ENCODE results near the gene MOB4.

DNA sequence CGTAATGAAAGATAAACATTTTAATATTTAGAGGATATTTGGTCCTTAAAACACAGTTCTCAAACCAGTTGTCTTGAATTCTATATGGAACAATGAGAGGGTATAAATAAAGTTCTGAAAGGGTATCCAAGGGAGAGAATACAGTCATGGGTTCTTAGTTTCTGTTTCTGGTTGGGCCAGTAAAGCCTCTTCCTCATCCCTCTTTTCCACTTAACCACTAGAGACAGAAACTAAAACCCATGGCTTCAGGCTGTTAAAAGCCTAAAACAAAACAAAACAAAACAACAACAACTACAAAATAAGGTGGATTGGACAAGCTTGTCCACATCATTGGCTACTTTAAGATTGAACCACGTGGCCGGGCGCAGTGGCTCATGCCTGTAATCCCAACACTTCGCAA lies 43.7 kb upstream of the MOB4 start:
- TF ChIP-seq POLR2A (IDR thresholded peaks at IDR 0.05; ENCODE audit: low read depth, low read length) (no peak), RCOR1 (conservative IDR thresholded peaks at IDR 0.05; ENCODE audit: low read depth, low read length) (no peak), CHD2 (IDR thresholded peaks at IDR 0.05; ENCODE audit: borderline replicate concordance, low read depth, low read length) (no peak), TARDBP (IDR thresholded peaks at IDR 0.05; ENCODE audit: borderline replicate concordance) (no peak), ZNF24 (IDR thresholded peaks at IDR 0.05) (no peak), POLR2AphosphoS5 (IDR thresholded peaks at IDR 0.05; ENCODE audit: low read length) (no peak), SREBF2 (IDR thresholded peaks at IDR 0.05; ENCODE audit: low read length) (no peak)
- TF ChIP-seq, protein P1, sequence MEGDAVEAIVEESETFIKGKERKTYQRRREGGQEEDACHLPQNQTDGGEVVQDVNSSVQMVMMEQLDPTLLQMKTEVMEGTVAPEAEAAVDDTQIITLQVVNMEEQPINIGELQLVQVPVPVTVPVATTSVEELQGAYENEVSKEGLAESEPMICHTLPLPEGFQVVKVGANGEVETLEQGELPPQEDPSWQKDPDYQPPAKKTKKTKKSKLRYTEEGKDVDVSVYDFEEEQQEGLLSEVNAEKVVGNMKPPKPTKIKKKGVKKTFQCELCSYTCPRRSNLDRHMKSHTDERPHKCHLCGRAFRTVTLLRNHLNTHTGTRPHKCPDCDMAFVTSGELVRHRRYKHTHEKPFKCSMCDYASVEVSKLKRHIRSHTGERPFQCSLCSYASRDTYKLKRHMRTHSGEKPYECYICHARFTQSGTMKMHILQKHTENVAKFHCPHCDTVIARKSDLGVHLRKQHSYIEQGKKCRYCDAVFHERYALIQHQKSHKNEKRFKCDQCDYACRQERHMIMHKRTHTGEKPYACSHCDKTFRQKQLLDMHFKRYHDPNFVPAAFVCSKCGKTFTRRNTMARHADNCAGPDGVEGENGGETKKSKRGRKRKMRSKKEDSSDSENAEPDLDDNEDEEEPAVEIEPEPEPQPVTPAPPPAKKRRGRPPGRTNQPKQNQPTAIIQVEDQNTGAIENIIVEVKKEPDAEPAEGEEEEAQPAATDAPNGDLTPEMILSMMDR (IDR thresholded peaks at IDR 0.05 in 2 of 3, conservative IDR thresholded peaks at IDR 0.05 in 1 of 3; ENCODE audit: control insufficient read depth in 2 of 3, extremely low read depth in 1 of 3, insufficient read depth in 1 of 3, low read depth in 3 of 3, low read length in 3 of 3) = no peak
- TF ChIP-seq, protein P2, sequence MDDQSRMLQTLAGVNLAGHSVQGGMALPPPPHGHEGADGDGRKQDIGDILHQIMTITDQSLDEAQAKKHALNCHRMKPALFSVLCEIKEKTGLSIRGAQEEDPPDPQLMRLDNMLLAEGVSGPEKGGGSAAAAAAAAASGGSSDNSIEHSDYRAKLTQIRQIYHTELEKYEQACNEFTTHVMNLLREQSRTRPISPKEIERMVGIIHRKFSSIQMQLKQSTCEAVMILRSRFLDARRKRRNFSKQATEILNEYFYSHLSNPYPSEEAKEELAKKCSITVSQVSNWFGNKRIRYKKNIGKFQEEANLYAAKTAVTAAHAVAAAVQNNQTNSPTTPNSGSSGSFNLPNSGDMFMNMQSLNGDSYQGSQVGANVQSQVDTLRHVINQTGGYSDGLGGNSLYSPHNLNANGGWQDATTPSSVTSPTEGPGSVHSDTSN (IDR thresholded peaks at IDR 0.05; ENCODE audit: insufficient replicate concordance, low read depth, low read length) = no peak
- TF ChIP-seq, protein P3, sequence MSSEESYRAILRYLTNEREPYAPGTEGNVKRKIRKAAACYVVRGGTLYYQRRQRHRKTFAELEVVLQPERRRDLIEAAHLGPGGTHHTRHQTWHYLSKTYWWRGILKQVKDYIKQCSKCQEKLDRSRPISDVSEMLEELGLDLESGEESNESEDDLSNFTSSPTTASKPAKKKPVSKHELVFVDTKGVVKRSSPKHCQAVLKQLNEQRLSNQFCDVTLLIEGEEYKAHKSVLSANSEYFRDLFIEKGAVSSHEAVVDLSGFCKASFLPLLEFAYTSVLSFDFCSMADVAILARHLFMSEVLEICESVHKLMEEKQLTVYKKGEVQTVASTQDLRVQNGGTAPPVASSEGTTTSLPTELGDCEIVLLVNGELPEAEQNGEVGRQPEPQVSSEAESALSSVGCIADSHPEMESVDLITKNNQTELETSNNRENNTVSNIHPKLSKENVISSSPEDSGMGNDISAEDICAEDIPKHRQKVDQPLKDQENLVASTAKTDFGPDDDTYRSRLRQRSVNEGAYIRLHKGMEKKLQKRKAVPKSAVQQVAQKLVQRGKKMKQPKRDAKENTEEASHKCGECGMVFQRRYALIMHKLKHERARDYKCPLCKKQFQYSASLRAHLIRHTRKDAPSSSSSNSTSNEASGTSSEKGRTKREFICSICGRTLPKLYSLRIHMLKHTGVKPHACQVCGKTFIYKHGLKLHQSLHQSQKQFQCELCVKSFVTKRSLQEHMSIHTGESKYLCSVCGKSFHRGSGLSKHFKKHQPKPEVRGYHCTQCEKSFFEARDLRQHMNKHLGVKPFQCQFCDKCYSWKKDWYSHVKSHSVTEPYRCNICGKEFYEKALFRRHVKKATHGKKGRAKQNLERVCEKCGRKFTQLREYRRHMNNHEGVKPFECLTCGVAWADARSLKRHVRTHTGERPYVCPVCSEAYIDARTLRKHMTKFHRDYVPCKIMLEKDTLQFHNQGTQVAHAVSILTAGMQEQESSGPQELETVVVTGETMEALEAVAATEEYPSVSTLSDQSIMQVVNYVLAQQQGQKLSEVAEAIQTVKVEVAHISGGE (CRISPR knock-in tag; IDR thresholded peaks at IDR 0.05) = no peak
